ENCODE results near the gene CDHR3. TPM values are rescaled to one million over a fixed set of nuclear protein-coding genes. Genes with fewer than 3 reads are reported as not detected.

The CDHR3 gene
- total and polyA plus RNA-seq, 2 of the 8 experiments (the other 6 are each of a cell fraction or from before 2014, with no cell fraction given), result 6.4 to 6.8 TPM

DNA sequence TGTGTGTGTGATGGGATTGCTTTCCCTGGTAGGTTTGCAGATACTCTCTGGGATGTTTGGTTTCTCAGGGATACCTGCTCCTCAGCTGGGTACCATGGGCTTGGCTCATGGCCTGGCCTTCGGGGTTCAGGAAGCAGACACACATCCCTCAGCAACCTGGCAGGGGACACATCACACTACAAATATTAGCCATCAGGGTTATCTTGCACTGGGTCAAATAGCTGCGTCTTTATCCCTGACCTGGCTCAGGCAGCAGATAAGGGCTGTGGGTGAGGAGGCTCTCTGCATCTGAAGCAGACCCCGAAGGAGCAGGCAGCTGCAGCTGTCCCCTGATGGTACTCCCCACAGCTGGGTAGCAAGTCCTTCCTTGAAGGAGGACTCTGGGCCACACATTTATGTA, 25.7 kb upstream of the CDHR3 start (continued):
- TF ChIP-seq, protein P1, sequence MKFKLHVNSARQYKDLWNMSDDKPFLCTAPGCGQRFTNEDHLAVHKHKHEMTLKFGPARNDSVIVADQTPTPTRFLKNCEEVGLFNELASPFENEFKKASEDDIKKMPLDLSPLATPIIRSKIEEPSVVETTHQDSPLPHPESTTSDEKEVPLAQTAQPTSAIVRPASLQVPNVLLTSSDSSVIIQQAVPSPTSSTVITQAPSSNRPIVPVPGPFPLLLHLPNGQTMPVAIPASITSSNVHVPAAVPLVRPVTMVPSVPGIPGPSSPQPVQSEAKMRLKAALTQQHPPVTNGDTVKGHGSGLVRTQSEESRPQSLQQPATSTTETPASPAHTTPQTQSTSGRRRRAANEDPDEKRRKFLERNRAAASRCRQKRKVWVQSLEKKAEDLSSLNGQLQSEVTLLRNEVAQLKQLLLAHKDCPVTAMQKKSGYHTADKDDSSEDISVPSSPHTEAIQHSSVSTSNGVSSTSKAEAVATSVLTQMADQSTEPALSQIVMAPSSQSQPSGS (IDR thresholded peaks at IDR 0.05; ENCODE audit: low read length), result no peak
- no peak for TF ChIP-seq RAD21 (IDR thresholded peaks at IDR 0.05 in 1 of 2, conservative IDR thresholded peaks at IDR 0.05 in 1 of 2; ENCODE audit: low read depth in 2 of 2, low read length in 2 of 2)
